ENCODE data around the gene VTI1A. TPM values are rescaled to one million over a fixed set of nuclear protein-coding genes. Genes with fewer than 3 reads are reported as not detected.

VTI1A gene
- total RNA-seq, 1 experiment from 2014 or later, result 28.6 TPM

DNA sequence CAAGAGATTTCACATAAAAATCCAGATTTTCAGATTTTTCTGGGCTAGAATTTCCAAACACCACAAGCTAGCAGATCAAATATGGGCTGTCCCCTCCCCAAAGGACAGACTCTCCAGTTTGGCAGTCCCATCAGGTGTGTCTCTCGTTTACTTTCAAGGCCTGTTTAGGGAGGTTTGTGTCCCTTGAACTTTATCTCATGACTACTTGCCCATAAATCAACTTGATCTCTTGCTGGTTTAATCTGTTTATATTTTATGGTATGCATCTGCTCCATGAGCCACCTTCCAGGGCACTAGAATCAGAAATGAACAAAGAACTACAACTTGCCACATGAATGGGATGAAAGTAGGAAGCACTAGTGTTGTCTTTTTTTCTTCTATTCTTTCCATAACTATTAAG is 5.5 kb upstream of the VTI1A start:
- Mint-ChIP-seq H3K9me3 (ENCODE audit: low read depth, unreplicated experiment) (no peaks in the 10 kb centered on the region), H3K36me3 (ENCODE audit: insufficient read depth, unreplicated experiment) (peaks cover 14% of the 10 kb centered on the region), H3K4me3 (ENCODE audit: low read depth, unreplicated experiment) (no peak overlapping the region), H3K4me1 (ENCODE audit: low read depth, unreplicated experiment) (no peaks in the 10 kb centered on the region), H3K27ac (ENCODE audit: unreplicated experiment) (no peak overlapping the region), H3K27me3 (ENCODE audit: unreplicated experiment) (no peaks in the 10 kb centered on the region)
- intact Hi-C loops (cut with micrococcal nuclease; ENCODE audit: unreplicated experiment), result no loop called here
- no TSS peak for BruUV-seq (replicated peaks)
- DNase-seq, result no peak
- TF ChIP-seq CTCF (IDR thresholded peaks at IDR 0.05; ENCODE audit: unreplicated experiment), result no peak
- CTCF ChIA-PET, result no interaction called here

GRCh38 chr10:112442063-112442462 is 5.0 kb upstream of the VTI1A start:
- H3K27me3 Mint-ChIP-seq (ENCODE audit: unreplicated experiment), result no peaks in the 10 kb centered on the region
- no peak for TF ChIP-seq CTCF (IDR thresholded peaks at IDR 0.05; ENCODE audit: unreplicated experiment)
- DNase-seq, result no peak
- no TSS peak for BruUV-seq (replicated peaks)
- H3K4me1 Mint-ChIP-seq (ENCODE audit: low read depth, unreplicated experiment), result no peaks in the 10 kb centered on the region
- peaks cover 19% of the 10 kb centered on the region for H3K36me3 Mint-ChIP-seq (ENCODE audit: insufficient read depth, unreplicated experiment)
- CTCF ChIA-PET, result no interaction called here
- no peaks in the 10 kb centered on the region for H3K9me3 Mint-ChIP-seq (ENCODE audit: low read depth, unreplicated experiment)
- intact Hi-C loops (cut with micrococcal nuclease; ENCODE audit: unreplicated experiment), result no loop called here
- H3K27ac Mint-ChIP-seq (ENCODE audit: unreplicated experiment), result no peak overlapping the region
- no peak overlapping the region for H3K4me3 Mint-ChIP-seq (ENCODE audit: low read depth, unreplicated experiment)

GRCh38 chr10:112446055-112446854 is 760 bp upstream of the VTI1A start:
- H3K4me1 Mint-ChIP-seq (ENCODE audit: low read depth, unreplicated experiment), result peaks cover 9% of the 10 kb centered on the region
- intact Hi-C loops (cut with micrococcal nuclease; ENCODE audit: unreplicated experiment), result no loop called here
- no peaks in the 10 kb centered on the region for H3K9me3 Mint-ChIP-seq (ENCODE audit: low read depth, unreplicated experiment)
- H3K4me3 Mint-ChIP-seq (ENCODE audit: low read depth, unreplicated experiment), result peak overlapping the region; percentile 93
- no peaks in the 10 kb centered on the region for H3K27me3 Mint-ChIP-seq (ENCODE audit: unreplicated experiment)
- H3K36me3 Mint-ChIP-seq (ENCODE audit: insufficient read depth, unreplicated experiment), result peaks cover 23% of the 10 kb centered on the region
- H3K27ac Mint-ChIP-seq (ENCODE audit: unreplicated experiment), result peak overlapping the region; percentile 92
- no TSS peak for BruUV-seq (replicated peaks)
- DNase-seq, result no peak
- CTCF ChIA-PET, result no interaction called here
- no peak for TF ChIP-seq CTCF (IDR thresholded peaks at IDR 0.05; ENCODE audit: unreplicated experiment)

DNA sequence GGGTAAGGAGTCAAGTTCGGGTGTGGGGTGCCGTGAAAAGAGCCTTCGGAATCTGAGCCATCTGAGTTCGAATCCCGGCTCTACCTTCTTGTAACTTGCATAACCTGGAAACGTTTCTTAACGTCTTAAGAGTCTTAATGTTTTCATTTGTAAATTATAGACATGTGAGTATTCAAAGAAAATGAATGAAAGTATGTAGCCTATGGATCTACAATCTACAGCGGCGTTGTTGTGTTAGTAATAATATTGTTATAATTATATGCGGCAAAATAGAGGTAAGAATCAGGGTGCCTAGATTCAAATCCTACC is 559 bp downstream of the VTI1A start:
- H3K36me3 Mint-ChIP-seq (ENCODE audit: insufficient read depth, unreplicated experiment), result peaks cover 21% of the 10 kb centered on the region
- CTCF ChIA-PET, result interaction anchor here (0.7 kb wide), 1 partner anchor 536 kb away, joined by 5 read pairs; no protein-coding TSS in a partner anchor
- BruUV-seq (replicated peaks), result no TSS peak
- peaks cover 9% of the 10 kb centered on the region for H3K4me1 Mint-ChIP-seq (ENCODE audit: low read depth, unreplicated experiment)
- no peaks in the 10 kb centered on the region for H3K9me3 Mint-ChIP-seq (ENCODE audit: low read depth, unreplicated experiment)
- no peak for DNase-seq
- peak overlapping the region; percentile 92 for H3K27ac Mint-ChIP-seq (ENCODE audit: unreplicated experiment)
- H3K27me3 Mint-ChIP-seq (ENCODE audit: unreplicated experiment), result no peaks in the 10 kb centered on the region
- peak overlapping the region; percentile 93 for H3K4me3 Mint-ChIP-seq (ENCODE audit: low read depth, unreplicated experiment)
- TF ChIP-seq CTCF (IDR thresholded peaks at IDR 0.05; ENCODE audit: unreplicated experiment), result no peak
- intact Hi-C loops (cut with micrococcal nuclease; ENCODE audit: unreplicated experiment), result no loop called here

All from Calu3 (cell line).